ENCODE data around the gene CLPSL2. TPM values are rescaled to one million over a fixed set of nuclear protein-coding genes. Genes with fewer than 3 reads are reported as not detected.

CLPSL2 gene
- total and polyA plus RNA-seq, 10 donors, result not detected

GRCh38 chr6:35728683-35729678 lies 47.4 kb upstream of the CLPSL2 start:
- 43 to 49% (median 45%) methylated on average over 9 to 12 of the region's 12 CpGs for WGBS, 5 donors
- TF ChIP-seq POLR2AphosphoS5 (IDR thresholded peaks at IDR 0.05) (peak; percentile 11 to 68 (median 28)), CTCF (IDR thresholded peaks at IDR 0.05 in 8 of 11, conservative IDR thresholded peaks at IDR 0.05 in 3 of 11) (peak in 3 of 11 experiments; percentile 14 to 35 (median 16)), POLR2A (IDR thresholded peaks at IDR 0.05) (no peak)
- H3K4me3 ChIP-seq, result peak overlapping the region in 4 of 8 donors; percentile 38 to 68 (median 46)

GRCh38 chr6:35729722-35730121 lies 46.7 kb upstream of the CLPSL2 start:
- 39 to 61% (median 55%) methylated on average over 2 of the region's 2 CpGs for WGBS, 5 donors
- H3K9me3 ChIP-seq, result no peaks in the 10 kb centered on the region
- intact Hi-C loops (cut with DNase I; ENCODE audit: low total_unique reads), result loop anchor here (5.0 kb wide), 1 partner anchor 42 kb away; the partner anchor contains the start of gene FKBP5
- TF ChIP-seq POLR2A (IDR thresholded peaks at IDR 0.05) (no peak), POLR2AphosphoS5 (IDR thresholded peaks at IDR 0.05) (no peak), CTCF (IDR thresholded peaks at IDR 0.05 in 8 of 11, conservative IDR thresholded peaks at IDR 0.05 in 3 of 11) (no peak)
- no peak for DNase-seq
- peaks cover 65 to 98% (median 94%) of the 10 kb centered on the region in 6 donors for H3K4me1 ChIP-seq
- H3K36me3 ChIP-seq, result no peaks in the 10 kb centered on the region
- peak overlapping the region; percentile 42 to 100 (median 100) for H3K27ac ChIP-seq
- peak overlapping the region in 1 of 8 donors; percentile 75 for H3K4me3 ChIP-seq
- H3K27me3 ChIP-seq (replicated peaks in 1 of 7), result no peaks in the 10 kb centered on the region

More at GRCh38 chr6:35728683-35729678, 47.4 kb upstream of the CLPSL2 start:
- Histone ChIP-seq H3K4me1 (peaks cover 65 to 99% (median 96%) of the 10 kb centered on the region in 6 donors), H3K27ac (peak overlapping the region; percentile 95 to 100 (median 100)), H3K9me3 (no peaks in the 10 kb centered on the region), H3K36me3 (no peaks in the 10 kb centered on the region), H3K27me3 (replicated peaks in 1 of 7) (no peaks in the 10 kb centered on the region)
- peak; percentile 88 for DNase-seq
- intact Hi-C loops (cut with DNase I; ENCODE audit: low total_unique reads), result loop anchor here (5.0 kb wide), 1 partner anchor 42 kb away; the partner anchor contains the start of gene FKBP5

- H3K9me3 ChIP-seq, result no peaks in the 10 kb centered on the region
- intact Hi-C loops (cut with DNase I; ENCODE audit: low total_unique reads), result no loop called here
These were observed 45.5 kb upstream of the CLPSL2 start for GRCh38 chr6:35730745-35731413.

More at GRCh38 chr6:35730745-35731413, 45.5 kb upstream of the CLPSL2 start:
- no peak for DNase-seq
- Histone ChIP-seq H3K4me1 (peaks cover 59 to 98% (median 91%) of the 10 kb centered on the region in 6 donors), H3K27me3 (replicated peaks in 1 of 7) (no peaks in the 10 kb centered on the region), H3K27ac (peak overlapping the region; percentile 99 to 100 (median 100)), H3K4me3 (peak overlapping the region in 7 of 8 donors; percentile 51 to 88 (median 66)), H3K36me3 (no peaks in the 10 kb centered on the region)
- WGBS, 5 donors, result 5 to 11% (median 9%) methylated on average over 12 to 15 of the region's 15 CpGs
- TF ChIP-seq POLR2AphosphoS5 (IDR thresholded peaks at IDR 0.05) (no peak), POLR2A (IDR thresholded peaks at IDR 0.05) (no peak), CTCF (IDR thresholded peaks at IDR 0.05 in 8 of 11, conservative IDR thresholded peaks at IDR 0.05 in 3 of 11) (no peak)
